HFFc6 (cell line): Measurements from ENCODE around the gene PKDREJ. TPM values are rescaled to one million over a fixed set of nuclear protein-coding genes. Genes with fewer than 3 reads are reported as not detected.
A peak's percentile ranks its signal among the peaks of the same experiment; 100 is the strongest.

Experiments used
- DNase-seq: peaks from one replicate; pipeline ENCODE4 v3.0.0-alpha.2; 2018
- H3K27ac Mint-ChIP-seq: 2 replicates; pipeline ENCODE4 v1.8.0; 2020; ENCODE audit warnings: mild to moderate bottlenecking, mixed read lengths
- H3K27me3 Mint-ChIP-seq: 2 replicates; pipeline ENCODE4 v1.8.0; 2021; ENCODE audit warnings: mild to moderate bottlenecking, moderate library complexity, mixed read lengths; ENCODE audit not compliant: insufficient read depth
- H3K36me3 Mint-ChIP-seq: 2 replicates; pipeline ENCODE4 v1.8.0; 2021; ENCODE audit warnings: low read depth, mixed read lengths
- H3K4me1 Mint-ChIP-seq: 2 replicates; pipeline ENCODE4 v1.8.0; 2020; ENCODE audit warnings: low read depth, mixed read lengths
- H3K4me3 Mint-ChIP-seq: 2 replicates; pipeline ENCODE4 v1.8.0; 2020; ENCODE audit warnings: mild to moderate bottlenecking, moderate library complexity, mixed read lengths
- H3K9me3 Mint-ChIP-seq: 2 replicates; pipeline ENCODE4 v1.8.0; 2020; ENCODE audit warnings: mild to moderate bottlenecking, mixed read lengths
- total RNA-seq, 6 experiments: library from RNA; stranded (reverse); fragmentation: NEBNext Ultra II Directional; extraction: Animal tissue kit (Norgen Biotek cat#: 25700); gene quantifications; 2 replicates in 1 of 6; 3 replicates in 5 of 6; pipeline ENCODE4 v1.2.3, GENCODE V29; 2021
- TF ChIP-seq, protein P1 (sequence below): fragments of 200-600 bp; sonication (generic); IDR thresholded peaks from 2 replicates; pipeline ENCODE4 v1.5.0; 2021; ENCODE audit warnings: antibody characterized with exemption, mild to moderate bottlenecking

Gene PKDREJ
- total RNA-seq, 6 experiments from 2014 or later: not detected

DNA sequence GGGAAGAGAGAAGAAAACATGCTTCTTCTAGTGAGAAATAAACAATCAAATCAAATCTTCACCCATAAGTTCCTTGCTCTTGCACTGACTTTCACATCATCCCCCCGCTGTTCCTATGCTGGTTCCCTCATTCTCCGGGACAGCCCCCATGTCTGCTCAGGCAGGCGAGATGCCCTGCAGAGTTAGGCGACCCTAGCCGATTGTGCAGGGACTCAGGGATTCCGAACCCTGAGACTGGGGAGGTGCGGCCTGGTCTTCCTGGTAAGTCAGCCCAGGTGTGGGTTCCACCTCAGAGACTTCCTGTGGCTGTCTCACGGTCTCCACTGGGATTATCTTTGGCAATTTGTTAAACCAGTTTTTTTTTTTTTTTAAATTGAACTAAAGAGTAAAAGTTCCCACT, 11.2 kb upstream of the PKDREJ start:
- TF ChIP-seq, protein P1, sequence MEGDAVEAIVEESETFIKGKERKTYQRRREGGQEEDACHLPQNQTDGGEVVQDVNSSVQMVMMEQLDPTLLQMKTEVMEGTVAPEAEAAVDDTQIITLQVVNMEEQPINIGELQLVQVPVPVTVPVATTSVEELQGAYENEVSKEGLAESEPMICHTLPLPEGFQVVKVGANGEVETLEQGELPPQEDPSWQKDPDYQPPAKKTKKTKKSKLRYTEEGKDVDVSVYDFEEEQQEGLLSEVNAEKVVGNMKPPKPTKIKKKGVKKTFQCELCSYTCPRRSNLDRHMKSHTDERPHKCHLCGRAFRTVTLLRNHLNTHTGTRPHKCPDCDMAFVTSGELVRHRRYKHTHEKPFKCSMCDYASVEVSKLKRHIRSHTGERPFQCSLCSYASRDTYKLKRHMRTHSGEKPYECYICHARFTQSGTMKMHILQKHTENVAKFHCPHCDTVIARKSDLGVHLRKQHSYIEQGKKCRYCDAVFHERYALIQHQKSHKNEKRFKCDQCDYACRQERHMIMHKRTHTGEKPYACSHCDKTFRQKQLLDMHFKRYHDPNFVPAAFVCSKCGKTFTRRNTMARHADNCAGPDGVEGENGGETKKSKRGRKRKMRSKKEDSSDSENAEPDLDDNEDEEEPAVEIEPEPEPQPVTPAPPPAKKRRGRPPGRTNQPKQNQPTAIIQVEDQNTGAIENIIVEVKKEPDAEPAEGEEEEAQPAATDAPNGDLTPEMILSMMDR: no peak
- Mint-ChIP-seq H3K27me3 (peaks cover 2% of the 10 kb centered on the region), H3K36me3 (peaks cover 23% of the 10 kb centered on the region)

GRCh38 chr22:46273432-46274148, 10.4 kb upstream of the PKDREJ start:
- H3K27me3 Mint-ChIP-seq: peaks cover 2% of the 10 kb centered on the region
- peaks cover 14% of the 10 kb centered on the region for H3K4me1 Mint-ChIP-seq
- no peak overlapping the region for H3K4me3 Mint-ChIP-seq
- no peak for DNase-seq
- TF ChIP-seq, protein P1: no peak
- H3K9me3 Mint-ChIP-seq: no peaks in the 10 kb centered on the region
- H3K27ac Mint-ChIP-seq: no peak overlapping the region
- H3K36me3 Mint-ChIP-seq: peaks cover 22% of the 10 kb centered on the region

More for the DNA sequence above, 11.2 kb upstream of the PKDREJ start:
- Mint-ChIP-seq H3K9me3 (no peaks in the 10 kb centered on the region), H3K4me1 (peaks cover 9% of the 10 kb centered on the region), H3K27ac (no peak overlapping the region), H3K4me3 (no peak overlapping the region)
- no peak for DNase-seq

DNA sequence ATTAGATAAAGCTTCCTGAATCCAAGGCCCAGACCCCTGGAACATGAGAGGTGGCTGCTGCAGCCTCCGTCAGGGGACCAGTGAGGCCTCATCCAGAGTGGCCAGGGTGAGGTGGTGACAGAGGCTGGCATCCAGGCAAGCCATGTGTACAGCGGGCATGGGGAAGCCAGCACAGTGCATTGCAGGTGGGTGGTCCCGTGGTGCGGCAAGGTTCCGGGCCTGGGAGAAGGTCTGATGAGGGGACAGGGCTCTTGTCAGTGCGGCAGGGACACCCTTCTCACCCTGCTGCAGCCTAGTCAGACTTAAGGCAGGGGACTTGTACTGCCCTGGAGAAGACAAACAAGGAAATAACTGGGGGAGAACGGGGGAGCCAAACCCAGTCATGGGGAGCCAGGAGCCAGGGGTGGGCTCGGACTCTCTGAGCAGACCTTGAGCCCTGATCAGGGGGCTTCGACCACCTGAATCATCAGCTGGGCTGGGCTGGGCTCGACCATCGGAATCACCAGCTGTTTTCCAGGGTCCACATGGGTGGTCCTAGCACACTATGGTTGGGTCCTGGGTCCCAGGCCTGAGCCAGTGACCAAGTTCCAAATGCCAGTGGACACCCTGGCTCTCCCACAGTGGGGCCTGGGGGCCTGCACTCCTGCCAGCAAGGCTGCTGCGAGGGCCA, 9.8 kb upstream of the PKDREJ start:
- Mint-ChIP-seq H3K36me3 (peaks cover 15% of the 10 kb centered on the region), H3K4me3 (no peak overlapping the region), H3K27me3 (peaks cover 2% of the 10 kb centered on the region), H3K27ac (no peak overlapping the region; the same call in 1 of the 2 replicates), H3K4me1 (peaks cover 18% of the 10 kb centered on the region), H3K9me3 (no peaks in the 10 kb centered on the region)
- no peak for DNase-seq
- TF ChIP-seq, protein P1: no peak

- DNase-seq: no peak
- peaks cover 23% of the 10 kb centered on the region for H3K4me1 Mint-ChIP-seq
- H3K4me3 Mint-ChIP-seq: no peak overlapping the region
- peaks cover 2% of the 10 kb centered on the region; the same call in 1 of the 2 replicates for H3K27me3 Mint-ChIP-seq
- no peak overlapping the region for H3K27ac Mint-ChIP-seq
- TF ChIP-seq, protein P1: no peak
- H3K36me3 Mint-ChIP-seq: peaks cover 14% of the 10 kb centered on the region
- H3K9me3 Mint-ChIP-seq: no peaks in the 10 kb centered on the region
Observed at GRCh38 chr22:46272196-46272595, 9.1 kb upstream of the PKDREJ start.

GRCh38 chr22:46269564-46269963, 6.4 kb upstream of the PKDREJ start:
- Mint-ChIP-seq H3K36me3 (peaks cover 11% of the 10 kb centered on the region; the same call in 1 of the 2 replicates), H3K4me3 (peak overlapping the region; percentile 67), H3K27me3 (no peaks in the 10 kb centered on the region), H3K9me3 (peaks cover 15% of the 10 kb centered on the region), H3K4me1 (peaks cover 30% of the 10 kb centered on the region), H3K27ac (no peak overlapping the region; the same call in 1 of the 2 replicates)
- TF ChIP-seq, protein P1: no peak
- DNase-seq: no peak
